ENCODE data around the gene REPS1. TPM values are rescaled to one million over a fixed set of nuclear protein-coding genes. Genes with fewer than 3 reads are reported as not detected.

Gene REPS1
- total and polyA plus RNA-seq, 2 of the 13 experiments (the other 11 are each of a cell fraction or from before 2014, with no cell fraction given) = 36.4 to 38.3 TPM

DNA sequence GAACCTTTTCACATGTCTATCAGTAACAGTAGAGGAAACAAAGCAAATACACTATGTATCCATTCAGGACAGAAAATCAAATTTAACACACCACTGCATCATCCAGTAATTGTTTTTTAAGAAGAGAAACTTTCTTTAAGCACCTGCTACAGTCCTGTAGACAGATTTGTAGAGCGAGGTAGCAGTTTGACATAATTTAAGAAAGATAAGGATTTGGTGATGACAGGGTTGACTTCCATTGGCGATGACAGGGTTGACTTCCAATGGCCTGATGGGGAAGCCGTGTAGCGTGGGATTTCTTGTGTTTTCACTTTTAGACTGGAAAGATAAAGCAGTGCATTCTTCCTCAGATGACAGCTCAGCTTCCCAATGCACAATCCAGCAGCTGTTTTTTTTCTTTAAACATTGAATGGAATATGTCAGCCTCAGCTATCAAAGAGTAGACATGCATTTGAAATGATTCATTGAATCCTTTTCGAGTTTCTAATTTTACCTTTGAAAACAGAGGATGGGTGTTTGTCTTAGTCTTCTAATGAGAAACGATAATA lies 123.6 kb downstream of the REPS1 start (continued):
- TF ChIP-seq ZBTB3 (CRISPR knock-in tag; IDR thresholded peaks at IDR 0.05; ENCODE audit: borderline replicate concordance, low read depth) (no peak), ZNF703 (CRISPR knock-in tag; IDR thresholded peaks at IDR 0.05; ENCODE audit: borderline replicate concordance) (no peak), NKX3-1 (CRISPR knock-in tag; IDR thresholded peaks at IDR 0.05) (no peak)
- TF ChIP-seq, protein P1, sequence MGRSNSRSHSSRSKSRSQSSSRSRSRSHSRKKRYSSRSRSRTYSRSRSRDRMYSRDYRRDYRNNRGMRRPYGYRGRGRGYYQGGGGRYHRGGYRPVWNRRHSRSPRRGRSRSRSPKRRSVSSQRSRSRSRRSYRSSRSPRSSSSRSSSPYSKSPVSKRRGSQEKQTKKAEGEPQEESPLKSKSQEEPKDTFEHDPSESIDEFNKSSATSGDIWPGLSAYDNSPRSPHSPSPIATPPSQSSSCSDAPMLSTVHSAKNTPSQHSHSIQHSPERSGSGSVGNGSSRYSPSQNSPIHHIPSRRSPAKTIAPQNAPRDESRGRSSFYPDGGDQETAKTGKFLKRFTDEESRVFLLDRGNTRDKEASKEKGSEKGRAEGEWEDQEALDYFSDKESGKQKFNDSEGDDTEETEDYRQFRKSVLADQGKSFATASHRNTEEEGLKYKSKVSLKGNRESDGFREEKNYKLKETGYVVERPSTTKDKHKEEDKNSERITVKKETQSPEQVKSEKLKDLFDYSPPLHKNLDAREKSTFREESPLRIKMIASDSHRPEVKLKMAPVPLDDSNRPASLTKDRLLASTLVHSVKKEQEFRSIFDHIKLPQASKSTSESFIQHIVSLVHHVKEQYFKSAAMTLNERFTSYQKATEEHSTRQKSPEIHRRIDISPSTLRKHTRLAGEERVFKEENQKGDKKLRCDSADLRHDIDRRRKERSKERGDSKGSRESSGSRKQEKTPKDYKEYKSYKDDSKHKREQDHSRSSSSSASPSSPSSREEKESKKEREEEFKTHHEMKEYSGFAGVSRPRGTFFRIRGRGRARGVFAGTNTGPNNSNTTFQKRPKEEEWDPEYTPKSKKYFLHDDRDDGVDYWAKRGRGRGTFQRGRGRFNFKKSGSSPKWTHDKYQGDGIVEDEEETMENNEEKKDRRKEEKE (IDR thresholded peaks at IDR 0.05) = no peak
- TF ChIP-seq, protein P2, sequence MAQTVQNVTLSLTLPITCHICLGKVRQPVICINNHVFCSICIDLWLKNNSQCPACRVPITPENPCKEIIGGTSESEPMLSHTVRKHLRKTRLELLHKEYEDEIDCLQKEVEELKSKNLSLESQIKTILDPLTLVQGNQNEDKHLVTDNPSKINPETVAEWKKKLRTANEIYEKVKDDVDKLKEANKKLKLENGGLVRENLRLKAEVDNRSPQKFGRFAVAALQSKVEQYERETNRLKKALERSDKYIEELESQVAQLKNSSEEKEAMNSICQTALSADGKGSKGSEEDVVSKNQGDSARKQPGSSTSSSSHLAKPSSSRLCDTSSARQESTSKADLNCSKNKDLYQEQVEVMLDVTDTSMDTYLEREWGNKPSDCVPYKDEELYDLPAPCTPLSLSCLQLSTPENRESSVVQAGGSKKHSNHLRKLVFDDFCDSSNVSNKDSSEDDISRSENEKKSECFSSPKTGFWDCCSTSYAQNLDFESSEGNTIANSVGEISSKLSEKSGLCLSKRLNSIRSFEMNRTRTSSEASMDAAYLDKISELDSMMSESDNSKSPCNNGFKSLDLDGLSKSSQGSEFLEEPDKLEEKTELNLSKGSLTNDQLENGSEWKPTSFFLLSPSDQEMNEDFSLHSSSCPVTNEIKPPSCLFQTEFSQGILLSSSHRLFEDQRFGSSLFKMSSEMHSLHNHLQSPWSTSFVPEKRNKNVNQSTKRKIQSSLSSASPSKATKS (CRISPR knock-in tag; IDR thresholded peaks at IDR 0.05) = no peak
- TF ChIP-seq, protein P3, sequence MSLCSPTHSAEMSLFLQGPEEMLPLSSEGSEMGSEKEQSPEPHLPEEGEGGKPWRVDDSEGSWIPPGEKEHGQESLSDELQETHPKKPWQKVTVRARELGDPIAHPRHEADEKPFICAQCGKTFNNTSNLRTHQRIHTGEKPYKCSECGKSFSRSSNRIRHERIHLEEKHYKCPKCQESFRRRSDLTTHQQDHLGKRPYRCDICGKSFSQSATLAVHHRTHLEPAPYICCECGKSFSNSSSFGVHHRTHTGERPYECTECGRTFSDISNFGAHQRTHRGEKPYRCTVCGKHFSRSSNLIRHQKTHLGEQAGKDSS (CRISPR knock-in tag; IDR thresholded peaks at IDR 0.05; ENCODE audit: borderline replicate concordance, low read depth) = no peak

DNA sequence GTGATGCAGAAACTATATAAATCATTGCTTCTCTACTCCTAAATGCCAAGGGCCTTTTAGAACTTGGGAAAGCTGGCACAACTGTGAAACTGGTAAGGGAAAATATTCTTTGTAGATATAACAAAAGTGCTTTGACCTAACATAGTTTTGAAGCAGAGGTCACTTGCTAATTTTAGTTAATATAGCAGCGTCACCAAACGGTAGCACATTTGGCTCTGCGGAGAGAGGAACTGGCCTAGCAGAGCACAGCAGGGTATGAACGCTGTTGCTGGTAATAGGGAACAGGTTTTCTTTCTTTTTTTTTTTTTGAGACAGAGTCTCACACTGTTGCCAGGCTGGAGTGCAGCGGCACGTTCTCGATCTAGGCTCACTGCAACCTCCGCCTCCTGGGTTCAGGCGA lies 124.7 kb downstream of the REPS1 start:
- FAIRE-seq = no peak
- Histone ChIP-seq H3K4me2 (ENCODE audit: low read depth, low read length) (no peak overlapping the region), H3K4me1 (ENCODE audit: insufficient read depth, low read length) (no peaks in the 10 kb centered on the region), H3K9ac (ENCODE audit: insufficient read depth, low read depth, low read length) (no peak overlapping the region), H3K27me3 (ENCODE audit: control insufficient read depth in 1 of 2, insufficient read depth in 2 of 2, low read length in 2 of 2) (peaks cover 0 to 1% of the 10 kb centered on the region in 2 experiments; a peak in 1 of 5 replicates), H3K36me3 (replicated peaks in 1 of 2; ENCODE audit: control insufficient read depth in 1 of 2, insufficient read depth in 2 of 2, low read length in 2 of 2) (no peaks in the 10 kb centered on the region), H4K20me1 (ENCODE audit: insufficient read depth, low read length) (no peaks in the 10 kb centered on the region), H2AFZ (ENCODE audit: low read length) (no peak overlapping the region), H3K79me2 (ENCODE audit: insufficient read depth, low read length) (no peaks in the 10 kb centered on the region), H3K4me3 (replicated peaks in 1 of 3; ENCODE audit: insufficient read depth in 1 of 3, low read depth in 2 of 3, low read length in 3 of 3) (no peak overlapping the region), H3K9me3 (ENCODE audit: low read length) (no peaks in the 10 kb centered on the region), H3K27ac (ENCODE audit: extremely low read length, insufficient read depth, low read length) (no peak overlapping the region)
- TF ChIP-seq ZFP37 (CRISPR knock-in tag; IDR thresholded peaks at IDR 0.05; ENCODE audit: borderline replicate concordance) (no peak), DPF2 (CRISPR knock-in tag; IDR thresholded peaks at IDR 0.05; ENCODE audit: borderline replicate concordance, low read depth) (no peak), MIER3 (CRISPR knock-in tag; IDR thresholded peaks at IDR 0.05; ENCODE audit: borderline replicate concordance) (no peak), TCF7 (IDR thresholded peaks at IDR 0.05; ENCODE audit: low read depth) (no peak), GPN1 (CRISPR knock-in tag; IDR thresholded peaks at IDR 0.05; ENCODE audit: borderline replicate concordance) (no peak), CREM (IDR thresholded peaks at IDR 0.05) (no peak), CREM (CRISPR knock-in tag; IDR thresholded peaks at IDR 0.05) (no peak)
- intact Hi-C loops (cut with micrococcal nuclease; ENCODE audit: unreplicated experiment) = no loop called here
- ChIA-PET CTCF (ENCODE audit: low intra/inter-chr PET ratio, low total read pairs) (no interaction called here), POLR2A (no interaction called here)
- WGBS (ENCODE audit: low lambda C conversion rate) = 74% methylated on average over 9 of the region's 9 CpGs
- ATAC-seq = no peak
- DNase-seq (ENCODE audit: low spot score) = no peak
- no TSS peak for BruUV-seq (replicated peaks)
- in situ Hi-C loops (cut with HindIII; ENCODE audit: extremely low pct_ligation_motif_present, low pct_unique_long_range_greater_than_20kb) = no loop called here
